ENCODE results near the gene EVI5L. TPM values are rescaled to one million over a fixed set of nuclear protein-coding genes. Genes with fewer than 3 reads are reported as not detected.

The EVI5L gene
- total and polyA plus RNA-seq, 2 of the 13 experiments (the other 11 are each of a cell fraction or from before 2014, with no cell fraction given), result 1.7 to 2.4 TPM

GRCh38 chr19:7888145-7888825 lies 58.3 kb downstream of the EVI5L start, which contains the start of gene LRRC8E (continued):
- TF ChIP-seq, protein P1, sequence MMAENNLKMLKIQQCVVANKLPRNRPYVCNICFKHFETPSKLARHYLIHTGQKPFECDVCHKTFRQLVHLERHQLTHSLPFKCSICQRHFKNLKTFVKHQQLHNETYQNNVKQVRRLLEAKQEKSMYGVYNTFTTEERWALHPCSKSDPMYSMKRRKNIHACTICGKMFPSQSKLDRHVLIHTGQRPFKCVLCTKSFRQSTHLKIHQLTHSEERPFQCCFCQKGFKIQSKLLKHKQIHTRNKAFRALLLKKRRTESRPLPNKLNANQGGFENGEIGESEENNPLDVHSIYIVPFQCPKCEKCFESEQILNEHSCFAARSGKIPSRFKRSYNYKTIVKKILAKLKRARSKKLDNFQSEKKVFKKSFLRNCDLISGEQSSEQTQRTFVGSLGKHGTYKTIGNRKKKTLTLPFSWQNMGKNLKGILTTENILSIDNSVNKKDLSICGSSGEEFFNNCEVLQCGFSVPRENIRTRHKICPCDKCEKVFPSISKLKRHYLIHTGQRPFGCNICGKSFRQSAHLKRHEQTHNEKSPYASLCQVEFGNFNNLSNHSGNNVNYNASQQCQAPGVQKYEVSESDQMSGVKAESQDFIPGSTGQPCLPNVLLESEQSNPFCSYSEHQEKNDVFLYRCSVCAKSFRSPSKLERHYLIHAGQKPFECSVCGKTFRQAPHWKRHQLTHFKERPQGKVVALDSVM (CRISPR knock-in tag; IDR thresholded peaks at IDR 0.05), result peak; percentile 79
- TF ChIP-seq ZFX (CRISPR knock-in tag; IDR thresholded peaks at IDR 0.05; ENCODE audit: low read depth), result peak; percentile 91
- TF ChIP-seq JDP2 (CRISPR knock-in tag; IDR thresholded peaks at IDR 0.05; ENCODE audit: borderline replicate concordance), result no peak
- peak; percentile 42; the same call in 1 of the 2 replicates for TF ChIP-seq GATA4 (IDR thresholded peaks at IDR 0.05; ENCODE audit: borderline replicate concordance, low read depth)
- peak; percentile 84 for TF ChIP-seq UBTF (CRISPR knock-in tag; IDR thresholded peaks at IDR 0.05)
- no peak for TF ChIP-seq ZFP1 (CRISPR knock-in tag; IDR thresholded peaks at IDR 0.05)
- no peak for TF ChIP-seq THAP8 (CRISPR knock-in tag; IDR thresholded peaks at IDR 0.05; ENCODE audit: borderline replicate concordance)
- TF ChIP-seq ZNF749 (CRISPR knock-in tag; IDR thresholded peaks at IDR 0.05; ENCODE audit: borderline replicate concordance), result 0 out of 2 replicates have a peak, but pooled peaks have one; percentile 15
- TF ChIP-seq, protein P2, sequence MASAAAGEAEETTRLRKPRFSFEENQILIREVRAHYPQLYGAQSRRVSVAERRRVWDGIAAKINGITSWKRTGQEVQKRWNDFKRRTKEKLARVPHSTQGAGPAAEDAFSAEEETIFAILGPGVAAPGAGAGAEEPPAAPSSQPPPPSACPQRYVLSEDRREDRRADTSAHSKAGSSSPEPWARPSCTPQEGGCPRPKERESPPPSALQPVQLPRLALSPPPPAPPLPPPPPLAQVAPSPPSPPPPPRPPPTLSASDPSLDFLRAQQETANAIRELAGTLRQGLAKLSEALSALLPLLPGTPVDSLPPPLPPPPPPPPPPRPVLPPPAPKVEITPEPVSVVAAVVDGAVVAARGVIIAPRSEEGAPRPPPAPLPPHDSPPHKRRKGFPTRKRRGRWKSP (CRISPR knock-in tag; IDR thresholded peaks at IDR 0.05), result no peak
- peak; percentile 9; the same call in 1 of the 2 replicates for TF ChIP-seq RXRB (CRISPR knock-in tag; IDR thresholded peaks at IDR 0.05; ENCODE audit: borderline replicate concordance)
- TF ChIP-seq MIXL1 (CRISPR knock-in tag; IDR thresholded peaks at IDR 0.05), result no peak
- TF ChIP-seq ZNF33B (CRISPR knock-in tag; IDR thresholded peaks at IDR 0.05), result no peak
- peak; percentile 27; the same call in 1 of the 2 replicates for TF ChIP-seq KDM3A (CRISPR knock-in tag; IDR thresholded peaks at IDR 0.05; ENCODE audit: low read depth)
- 0 out of 2 replicates have a peak, but pooled peaks have one; percentile 26 for TF ChIP-seq ETV6 (CRISPR knock-in tag; conservative IDR thresholded peaks at IDR 0.05)
- TF ChIP-seq CHCHD3 (CRISPR knock-in tag; IDR thresholded peaks at IDR 0.05), result no peak
- TF ChIP-seq GABPB1 (CRISPR knock-in tag; IDR thresholded peaks at IDR 0.05), result peak; percentile 55; the same call in 1 of the 2 replicates
- TF ChIP-seq ZNF598 (CRISPR knock-in tag; IDR thresholded peaks at IDR 0.05; ENCODE audit: borderline replicate concordance), result no peak
- TF ChIP-seq, protein P3, sequence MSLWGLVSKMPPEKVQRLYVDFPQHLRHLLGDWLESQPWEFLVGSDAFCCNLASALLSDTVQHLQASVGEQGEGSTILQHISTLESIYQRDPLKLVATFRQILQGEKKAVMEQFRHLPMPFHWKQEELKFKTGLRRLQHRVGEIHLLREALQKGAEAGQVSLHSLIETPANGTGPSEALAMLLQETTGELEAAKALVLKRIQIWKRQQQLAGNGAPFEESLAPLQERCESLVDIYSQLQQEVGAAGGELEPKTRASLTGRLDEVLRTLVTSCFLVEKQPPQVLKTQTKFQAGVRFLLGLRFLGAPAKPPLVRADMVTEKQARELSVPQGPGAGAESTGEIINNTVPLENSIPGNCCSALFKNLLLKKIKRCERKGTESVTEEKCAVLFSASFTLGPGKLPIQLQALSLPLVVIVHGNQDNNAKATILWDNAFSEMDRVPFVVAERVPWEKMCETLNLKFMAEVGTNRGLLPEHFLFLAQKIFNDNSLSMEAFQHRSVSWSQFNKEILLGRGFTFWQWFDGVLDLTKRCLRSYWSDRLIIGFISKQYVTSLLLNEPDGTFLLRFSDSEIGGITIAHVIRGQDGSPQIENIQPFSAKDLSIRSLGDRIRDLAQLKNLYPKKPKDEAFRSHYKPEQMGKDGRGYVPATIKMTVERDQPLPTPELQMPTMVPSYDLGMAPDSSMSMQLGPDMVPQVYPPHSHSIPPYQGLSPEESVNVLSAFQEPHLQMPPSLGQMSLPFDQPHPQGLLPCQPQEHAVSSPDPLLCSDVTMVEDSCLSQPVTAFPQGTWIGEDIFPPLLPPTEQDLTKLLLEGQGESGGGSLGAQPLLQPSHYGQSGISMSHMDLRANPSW (CRISPR knock-in tag; IDR thresholded peaks at IDR 0.05; ENCODE audit: borderline replicate concordance), result peak; percentile 59; the same call in 1 of the 2 replicates
- TF ChIP-seq BATF2 (CRISPR knock-in tag; IDR thresholded peaks at IDR 0.05), result no peak
- TF ChIP-seq ZNF180 (CRISPR knock-in tag; IDR thresholded peaks at IDR 0.05; ENCODE audit: borderline replicate concordance, low read depth), result no peak
